Esophagus mucosa (tissue), 1 donor: ENCODE data around the gene NTF4. TPM values are rescaled to one million over a fixed set of nuclear protein-coding genes. Genes with fewer than 3 reads are reported as not detected.
"Not testable (repeated sequence)": the region's sequence is repeated elsewhere in the genome, so short reads cannot be mapped to it uniquely, and the experiment has no call there.

Experiments
- ATAC-seq: fragments of 200-7000 bp; cut with Tn5 transposase; one replicate; pipeline ENCODE4 v1.9.1; 2020
- total RNA-seq: library from RNA; stranded (reverse); gene quantifications from one replicate; pipeline ENCODE4 v1.2.4, GENCODE V29; 2023
- donor health status: DM: yes; HTN: yes; CAD: no.

The NTF4 gene
- total RNA-seq, 1 donor from 2014 or later: 5.6 TPM

- ATAC-seq: no peak
Measured at GRCh38 chr19:49086296-49086695, 21.7 kb upstream of the NTF4 start.

GRCh38 chr19:49085868-49086232 is 21.2 kb upstream of the NTF4 start:
- no peak for ATAC-seq

GRCh38 chr19:49085020-49085867 is 20.6 kb upstream of the NTF4 start, which contains the start of gene SNRNP70:
Gene SNRNP70, plus strand, starts transcription at chr19:49085451. Its CDS starts 964 bp downstream, at chr19:49086415.
- ATAC-seq: peak; percentile 98

DNA sequence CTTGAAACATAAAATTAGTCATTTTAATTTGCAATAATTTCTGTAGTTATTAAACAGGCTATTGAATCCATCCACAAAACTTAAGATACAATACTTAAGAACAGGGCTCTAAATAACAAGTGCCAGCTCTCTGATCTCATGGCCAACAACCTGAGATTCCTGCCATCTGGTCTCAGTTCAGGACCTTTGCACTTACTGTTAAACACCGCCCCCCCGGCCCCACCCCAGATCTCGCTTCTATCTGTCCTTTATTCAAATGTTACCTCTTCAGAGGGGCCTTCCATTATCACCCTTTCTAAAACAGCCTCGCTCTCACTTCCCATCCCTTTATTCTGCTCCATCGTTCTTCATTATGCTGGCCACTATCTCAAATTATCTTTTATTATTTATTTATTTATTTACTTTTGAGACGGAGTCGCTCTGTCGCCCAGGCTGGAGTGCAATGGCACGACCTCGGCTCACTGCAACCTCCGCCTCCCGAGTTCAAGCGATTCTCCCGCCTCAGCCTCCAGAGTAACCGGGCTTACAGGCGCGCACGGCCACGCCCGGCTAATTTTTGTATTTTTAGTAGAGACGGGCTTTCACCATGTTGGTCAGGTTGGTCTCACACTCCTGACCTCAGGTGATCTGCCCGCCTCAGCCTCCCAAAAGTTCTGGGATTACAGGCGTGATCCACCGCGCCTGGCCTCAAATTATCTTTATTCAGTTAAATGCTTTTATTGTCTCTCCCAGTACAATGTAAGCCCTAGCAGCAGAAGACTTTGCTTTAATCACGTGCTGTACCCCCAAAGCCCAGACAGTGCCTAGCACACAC is 19.8 kb upstream of the NTF4 start:
- no peak for ATAC-seq

DNA sequence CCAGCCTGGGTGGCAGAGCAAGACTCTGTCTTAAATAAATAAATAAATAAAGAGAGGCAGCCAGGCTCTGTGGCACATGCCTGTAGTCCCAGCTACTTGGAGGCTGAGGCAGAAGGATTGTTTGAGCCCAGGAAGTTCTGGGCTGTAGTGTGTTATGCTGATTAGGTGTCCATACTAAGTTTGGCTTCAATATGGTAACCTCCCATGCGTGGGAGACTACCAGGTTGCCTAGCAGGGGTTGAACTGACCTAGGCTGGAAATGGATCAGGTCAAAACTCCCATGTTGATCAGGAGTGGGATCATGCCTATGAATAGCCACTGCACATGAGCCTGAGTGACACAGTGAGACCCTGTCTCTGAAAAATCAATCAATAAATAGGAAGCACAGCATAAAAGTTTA is 16.7 kb upstream of the NTF4 start:
- ATAC-seq: no peak

DNA sequence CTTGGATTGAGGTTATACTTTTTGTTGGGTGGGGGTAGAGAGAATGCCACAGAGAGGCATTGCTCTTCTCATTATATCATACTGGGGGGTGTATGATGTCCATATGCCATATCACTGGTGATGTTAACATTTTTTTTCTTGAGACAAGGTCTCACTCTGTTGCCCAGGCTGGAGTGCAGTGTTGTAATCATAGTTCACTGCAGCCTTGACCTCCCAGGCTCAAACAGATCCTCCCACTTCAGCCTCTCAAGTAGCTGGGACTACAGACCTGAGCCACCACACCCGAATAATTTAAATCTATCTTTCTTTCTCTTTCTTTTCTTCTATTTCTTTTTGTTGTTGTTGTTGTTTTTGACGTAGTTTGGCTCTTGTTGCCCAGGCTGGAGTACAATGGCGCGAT is 15.8 kb upstream of the NTF4 start:
- no peak for ATAC-seq

DNA sequence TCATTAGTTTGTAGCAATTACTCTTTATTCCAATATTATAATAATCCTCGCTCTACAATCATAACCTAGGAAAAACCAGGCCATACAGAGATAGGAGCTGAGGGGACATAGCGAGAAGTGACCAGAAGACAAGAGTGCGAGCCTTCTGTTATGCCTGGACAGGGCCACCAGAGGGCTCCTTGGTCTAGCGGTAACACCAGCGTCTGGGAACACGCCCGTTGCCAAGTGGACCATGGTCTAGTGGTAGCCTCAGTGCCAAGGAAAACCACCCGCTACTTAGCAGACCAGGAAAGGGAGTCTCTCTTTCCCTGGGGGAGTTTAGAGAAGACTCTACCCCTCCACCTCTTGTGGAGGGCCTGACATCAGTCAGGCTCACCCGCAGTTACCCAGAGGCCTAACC is 10.3 kb upstream of the NTF4 start:
- not testable (repeated sequence) for ATAC-seq

DNA sequence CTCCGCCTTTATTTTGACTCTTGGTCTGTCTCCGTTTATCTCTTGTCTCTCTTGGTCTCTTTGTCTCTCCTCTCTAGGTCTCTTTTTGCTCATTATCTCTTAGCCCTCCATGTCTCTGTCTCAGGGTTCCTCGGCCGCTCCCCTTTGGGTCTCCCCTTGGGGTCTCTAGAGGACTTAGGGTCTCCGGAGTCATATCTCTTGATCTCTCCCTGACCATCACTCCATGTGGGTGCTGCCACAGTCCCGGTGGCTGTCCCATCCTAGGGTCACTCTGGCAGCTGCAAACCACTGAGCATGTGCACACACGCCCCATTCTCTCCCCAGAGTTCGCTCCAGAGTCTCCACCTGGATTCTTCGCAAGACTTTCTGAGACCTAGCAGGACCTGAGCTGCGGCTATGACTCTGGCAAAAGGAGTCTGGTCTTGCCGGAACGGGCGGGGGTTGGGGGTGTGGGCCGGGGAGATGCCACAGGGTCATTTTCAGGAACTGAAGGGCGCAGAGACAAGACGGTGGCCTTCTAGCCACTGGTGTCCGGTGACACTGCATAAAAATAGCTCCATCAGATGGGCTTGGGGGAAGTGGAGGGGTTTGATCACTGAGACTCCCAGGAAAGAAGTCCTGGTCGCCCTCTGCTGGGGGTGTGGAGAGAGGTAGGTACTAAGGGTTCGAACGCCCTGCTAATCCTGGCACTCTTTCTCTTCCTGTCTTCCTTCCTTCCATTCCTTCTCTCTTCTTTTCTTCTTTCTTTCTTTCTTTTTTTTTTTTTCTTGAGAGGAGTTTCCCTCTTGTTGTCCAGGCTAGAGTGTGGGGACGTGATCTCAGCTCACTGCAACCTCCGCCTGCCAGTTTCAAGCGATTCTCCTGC is 9.1 kb upstream of the NTF4 start:
- ATAC-seq: peak; percentile 21

DNA sequence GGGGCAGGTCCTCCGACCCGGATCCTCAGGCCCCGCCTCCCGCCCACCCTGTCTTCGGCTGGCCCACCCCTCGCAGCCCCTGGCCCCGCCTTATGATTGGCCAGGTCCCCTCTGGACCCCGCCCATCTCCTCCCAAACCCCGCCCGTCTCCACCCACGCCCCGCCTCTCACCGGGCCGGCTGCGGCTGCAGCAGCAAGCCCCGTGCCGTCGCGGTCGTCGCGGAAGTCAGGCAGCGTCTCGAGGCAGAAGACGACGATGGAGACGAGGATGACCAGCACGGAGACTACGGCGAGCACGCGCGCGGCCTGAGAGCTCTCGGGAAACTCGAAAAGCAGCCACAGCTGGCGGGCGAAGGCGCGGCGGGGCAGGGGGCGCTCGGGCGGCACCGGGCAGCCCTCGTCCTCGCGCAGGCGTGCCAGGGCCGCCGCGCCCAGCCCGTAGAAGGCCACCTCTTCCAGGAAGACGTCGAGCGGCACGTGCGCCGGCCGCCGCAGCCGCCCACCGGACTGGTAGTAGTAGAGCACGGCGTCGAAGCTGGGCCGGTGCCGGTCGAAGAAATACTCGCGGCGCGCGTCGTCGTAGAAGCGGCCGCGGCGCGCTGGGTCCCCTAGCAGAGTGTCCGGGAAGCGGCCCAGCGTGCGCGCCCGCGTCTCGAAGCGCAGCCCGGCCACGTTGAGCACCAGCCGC is 7.4 kb upstream of the NTF4 start:
- peak; percentile 21 for ATAC-seq

- no peak for ATAC-seq
Measured at GRCh38 chr19:49070416-49070815, 5.8 kb upstream of the NTF4 start.

DNA sequence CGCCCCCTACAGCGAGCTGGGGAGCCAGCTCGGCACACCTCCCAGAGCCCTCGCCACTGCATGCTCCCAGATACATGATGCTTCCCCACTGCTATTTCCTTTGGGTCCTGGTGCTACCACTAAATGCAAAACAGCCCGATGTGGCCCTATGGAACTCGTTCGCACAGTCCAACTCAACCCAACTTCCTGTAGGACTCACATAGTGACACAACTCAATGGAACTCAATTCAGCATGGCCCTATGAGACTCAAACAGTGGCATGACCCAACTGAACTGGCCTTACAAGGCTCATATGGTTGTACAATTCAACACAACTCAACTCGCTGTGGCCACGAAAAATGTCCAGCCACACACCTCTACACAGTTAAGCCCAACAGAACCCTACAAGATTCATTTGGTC is 4.4 kb upstream of the NTF4 start:
- no peak for ATAC-seq

- no peak for ATAC-seq
Measured at GRCh38 chr19:49067554-49067953, 2.9 kb upstream of the NTF4 start.

DNA sequence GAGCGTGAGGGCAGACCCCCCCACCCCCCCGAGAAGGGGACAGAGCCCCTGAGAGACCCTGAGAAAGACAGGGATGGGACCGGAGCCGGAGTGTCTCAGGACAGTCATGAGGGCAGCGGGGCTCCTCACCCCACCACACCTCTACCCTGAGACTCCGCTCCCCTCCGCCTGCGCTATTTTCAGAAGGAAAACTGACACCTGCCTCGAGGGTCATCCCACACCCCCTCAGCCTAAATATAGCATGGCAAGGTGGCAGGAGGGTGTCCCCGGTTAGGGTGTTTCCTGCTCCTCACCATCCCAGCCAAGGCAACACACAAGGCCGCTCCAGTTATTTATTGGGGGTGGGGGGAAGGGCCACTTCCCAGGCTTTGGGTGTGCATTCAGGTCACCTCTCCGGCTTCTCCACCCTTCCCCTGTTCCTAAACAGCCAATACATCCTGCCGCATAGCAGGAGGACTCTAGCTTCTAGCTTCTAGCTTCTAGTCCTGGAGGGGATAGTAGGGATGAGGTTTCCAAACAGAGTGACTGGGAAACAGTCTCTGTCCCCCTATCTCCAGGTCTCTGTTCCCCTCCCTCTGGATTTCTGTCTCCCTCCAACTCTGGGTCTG is 1.4 kb upstream of the NTF4 start:
- no peak for ATAC-seq

GRCh38 chr19:49064029-49064629 is 489 bp downstream of the NTF4 start:
- ATAC-seq: peak; percentile 78

DNA sequence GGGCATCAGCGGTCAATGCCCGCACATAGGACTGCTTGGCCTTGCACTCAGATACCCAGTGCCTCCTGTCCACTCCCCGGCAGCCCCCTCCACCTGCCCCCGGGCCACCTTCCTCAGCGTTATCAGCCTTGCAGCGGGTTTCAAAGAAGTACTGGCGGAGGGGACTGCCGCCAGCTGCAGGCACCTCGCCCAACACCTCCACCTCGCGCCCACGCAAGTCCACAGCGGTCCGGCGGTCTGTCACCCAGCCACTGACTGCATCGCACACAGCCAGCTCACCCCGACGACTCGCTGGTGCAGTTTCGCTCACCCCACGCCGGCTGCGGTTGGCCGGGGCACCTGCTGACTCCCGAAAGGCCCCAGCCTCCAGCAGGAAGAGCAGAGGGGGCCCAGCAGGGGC is 3.2 kb downstream of the NTF4 start:
- no peak for ATAC-seq

GRCh38 chr19:49061000-49061399 is 3.6 kb downstream of the NTF4 start:
- no peak for ATAC-seq

DNA sequence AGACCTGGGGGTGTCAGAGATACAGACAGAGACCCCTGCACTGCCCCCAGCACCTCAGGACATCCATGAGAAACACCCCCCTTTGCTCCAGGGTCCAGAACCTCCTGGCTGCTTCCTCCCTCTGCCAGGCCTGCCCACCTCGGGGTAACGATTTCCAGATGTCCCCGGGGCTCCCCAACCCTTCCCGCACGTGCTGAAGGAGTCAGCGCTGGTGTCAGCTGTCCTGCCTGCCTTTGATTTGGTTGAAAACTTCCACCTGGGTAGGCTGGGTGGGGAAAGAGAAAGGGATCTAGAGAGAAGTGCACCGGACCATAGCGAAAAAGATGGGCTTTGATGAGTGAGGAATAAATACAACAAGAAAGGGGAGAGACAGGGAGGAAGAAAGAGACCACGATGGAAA is 5.6 kb downstream of the NTF4 start:
- no peak for ATAC-seq

DNA sequence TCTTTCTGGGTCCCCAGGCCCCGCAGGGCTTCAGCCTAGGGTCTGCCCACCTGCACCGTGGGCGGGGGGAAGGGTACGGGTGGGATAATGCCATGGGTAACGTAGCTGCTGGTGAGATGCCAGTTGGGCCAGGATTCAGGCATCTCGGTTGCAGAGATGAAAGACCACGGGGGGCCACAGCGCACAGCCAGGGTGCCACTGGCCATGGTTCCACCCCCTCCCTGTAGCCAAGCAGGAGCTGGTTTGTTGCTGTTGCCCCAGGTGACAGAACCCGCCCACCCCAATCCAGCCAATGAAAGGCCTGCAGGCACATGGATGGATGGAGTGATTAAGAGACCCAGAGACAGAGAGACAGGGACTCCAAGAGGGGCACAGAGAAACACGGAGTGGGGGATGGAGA is 6.1 kb downstream of the NTF4 start:
- ATAC-seq: peak; percentile 10

- peak; percentile 53 for ATAC-seq
Measured at GRCh38 chr19:49057636-49058234, 6.9 kb downstream of the NTF4 start, which contains the start of gene CGB7. Gene CGB7, minus strand, starts transcription at chr19:49057749. Its CDS starts 2,374 bp downstream, at chr19:49055375.

- ATAC-seq: peak; percentile 6
Measured at GRCh38 chr19:49056902-49057596, 7.6 kb downstream of the NTF4 start.
